GM15510 (cell line): ENCODE results near the gene RIOK2.

Experiments used
- POLR2A ChIP-seq: IDR thresholded peaks from 3 replicates; pipeline ENCODE4 v1.6.1; 2011; ENCODE audit warnings: borderline replicate concordance; ENCODE audit not compliant: insufficient read length; ENCODE audit errors: extremely low read depth

RIOK2 gene

GRCh38 chr5:97141031-97141430, 42.0 kb downstream of the RIOK2 start:
- TF ChIP-seq POLR2A, result no peak

DNA sequence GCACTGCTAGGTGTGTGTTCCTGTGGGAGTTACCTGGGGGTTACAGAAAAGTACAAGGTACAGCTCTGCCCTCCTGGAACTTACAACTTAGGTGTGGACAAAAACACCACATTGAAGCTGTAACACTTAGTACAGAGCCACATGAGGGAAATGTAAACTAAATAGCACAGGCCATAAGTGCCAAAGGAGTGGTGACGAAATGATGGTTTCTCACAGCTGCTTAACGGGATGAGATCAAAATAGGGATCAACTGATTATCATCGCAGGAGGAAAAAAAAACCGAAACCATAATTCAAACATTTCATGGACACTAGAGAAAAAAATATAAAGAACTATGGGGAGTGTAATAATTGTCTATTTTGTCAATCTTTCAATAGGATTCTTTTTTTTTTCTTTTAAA, 46.6 kb downstream of the RIOK2 start:
- TF ChIP-seq POLR2A, result no peak

GRCh38 chr5:97135868-97136267, 47.2 kb downstream of the RIOK2 start:
- no peak for TF ChIP-seq POLR2A

- no peak for TF ChIP-seq POLR2A
Measured at GRCh38 chr5:97134634-97135033, 48.4 kb downstream of the RIOK2 start.

- TF ChIP-seq POLR2A, result no peak
Measured at GRCh38 chr5:97133101-97133500, 49.9 kb downstream of the RIOK2 start.

DNA sequence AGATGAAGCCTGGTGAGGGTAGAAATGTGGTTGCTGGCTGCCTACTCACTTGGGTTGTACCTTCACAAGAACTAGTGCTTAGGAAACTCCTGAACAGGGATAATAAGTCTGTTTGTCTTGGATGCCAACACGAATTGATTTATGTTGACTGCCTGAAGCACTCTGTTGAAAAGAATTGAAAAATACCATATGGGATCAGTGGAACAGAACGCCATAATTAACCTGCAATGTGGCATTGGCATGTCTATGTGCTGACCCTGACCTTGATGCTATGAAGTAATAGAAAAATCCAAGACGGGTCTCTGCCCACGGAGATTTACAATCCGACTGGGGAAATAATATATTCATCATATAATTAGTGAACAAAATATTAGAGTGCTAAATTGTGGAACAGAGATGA, 51.1 kb downstream of the RIOK2 start:
- no peak for TF ChIP-seq POLR2A

DNA sequence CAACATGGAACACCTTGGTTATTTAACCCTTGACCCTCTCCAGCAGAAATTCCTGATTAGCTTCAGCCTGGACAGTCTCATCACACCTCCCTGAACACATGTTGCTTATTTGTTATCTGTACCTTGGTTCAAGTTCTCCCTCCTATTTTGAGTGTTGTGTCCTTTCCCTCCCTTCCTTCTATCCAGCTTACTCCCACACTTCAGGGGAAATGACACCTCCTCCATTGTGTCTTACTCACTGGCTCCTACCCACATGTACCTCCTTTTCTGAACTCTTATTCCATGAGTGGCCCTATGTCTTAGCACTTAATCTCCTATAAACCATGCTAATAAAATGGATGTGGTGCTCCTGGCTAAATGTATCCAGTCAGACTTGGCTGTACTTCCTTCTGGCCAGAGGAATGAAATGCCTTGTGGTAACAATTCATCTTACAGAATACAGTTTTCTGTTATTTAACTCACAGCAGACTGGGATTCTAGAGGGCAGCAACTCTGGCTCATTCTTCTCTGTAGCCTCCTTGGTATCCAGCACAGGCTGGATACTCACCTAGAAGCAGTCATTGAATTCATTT, 51.8 kb downstream of the RIOK2 start:
- TF ChIP-seq POLR2A, result no peak

DNA sequence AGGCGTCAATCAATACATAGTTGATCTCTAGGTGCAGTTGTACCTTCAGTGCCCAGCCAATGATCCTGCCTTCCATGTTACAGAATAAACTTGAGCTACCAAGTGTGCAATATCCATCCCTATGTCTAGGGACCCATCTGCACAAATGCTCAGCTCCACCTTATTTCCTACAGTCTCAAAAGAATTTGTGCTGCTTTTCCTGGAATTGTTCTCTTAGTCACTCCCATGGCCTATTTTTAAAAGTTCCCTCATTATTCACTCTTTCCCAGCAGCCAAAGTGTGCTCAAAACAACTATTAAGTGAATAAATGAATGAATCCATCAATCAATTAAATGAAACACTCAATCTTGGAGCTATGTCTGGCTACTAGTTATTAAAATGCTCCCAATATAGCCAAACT, 55.3 kb downstream of the RIOK2 start:
- TF ChIP-seq POLR2A, result no peak

- TF ChIP-seq POLR2A, result no peak
Measured at GRCh38 chr5:97125125-97125683, 57.8 kb downstream of the RIOK2 start.

DNA sequence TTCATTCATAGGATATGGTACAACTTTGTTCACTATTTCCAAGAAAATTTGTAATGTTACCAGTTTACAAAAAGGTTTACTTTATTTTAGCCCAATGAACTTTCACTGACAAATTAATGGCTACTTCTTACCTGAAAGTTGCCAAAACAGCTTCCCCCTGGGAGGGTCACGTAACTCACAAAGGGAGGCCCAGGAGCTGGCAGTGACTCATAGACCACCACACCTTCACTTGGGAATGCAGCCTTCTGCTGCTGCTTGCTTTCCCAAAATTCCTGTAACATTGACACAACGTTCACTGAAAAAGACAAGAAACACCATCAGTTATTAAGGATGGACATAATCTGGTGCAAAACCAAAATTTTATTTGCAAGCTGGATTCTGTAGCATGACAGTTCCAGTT, 58.7 kb downstream of the RIOK2 start:
- TF ChIP-seq POLR2A, result no peak

DNA sequence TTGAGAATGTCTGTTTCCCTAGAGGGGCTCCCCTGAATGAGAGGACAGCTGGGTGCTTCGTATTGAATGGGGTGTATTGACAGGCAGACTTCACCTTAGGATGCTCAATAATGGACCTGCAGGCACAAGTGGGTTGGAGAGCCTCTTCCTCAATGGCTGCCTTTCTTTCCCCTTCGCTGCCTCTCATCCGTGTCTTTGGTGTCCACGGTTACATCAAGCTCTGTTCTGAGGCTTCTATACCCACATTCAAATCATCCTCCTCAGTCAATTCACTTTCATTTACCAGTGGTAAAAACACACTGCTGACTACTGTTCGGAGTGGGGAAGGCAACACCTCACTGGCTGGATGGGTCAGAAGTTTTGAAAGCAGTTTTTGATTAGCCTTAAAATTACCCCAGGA, 61.2 kb downstream of the RIOK2 start:
- TF ChIP-seq POLR2A, result no peak

DNA sequence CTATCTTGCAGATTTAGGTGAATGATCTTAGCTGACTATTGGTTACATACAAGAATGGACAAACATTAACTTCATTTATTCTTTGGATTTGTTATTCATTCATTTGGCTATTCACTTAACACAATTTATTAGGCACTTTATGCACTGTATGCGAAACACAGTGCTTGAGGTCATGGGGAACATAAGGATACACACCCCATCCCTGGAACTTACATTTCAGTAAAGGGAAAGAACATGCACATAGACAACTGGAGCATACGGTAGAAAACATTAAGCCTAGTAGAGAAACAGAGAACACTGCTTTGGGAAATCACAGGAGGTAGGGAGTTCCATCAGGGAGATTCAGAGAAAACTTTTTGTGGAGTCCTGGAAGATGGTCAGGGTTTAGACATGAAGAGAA, 62.9 kb downstream of the RIOK2 start:
- no peak for TF ChIP-seq POLR2A

DNA sequence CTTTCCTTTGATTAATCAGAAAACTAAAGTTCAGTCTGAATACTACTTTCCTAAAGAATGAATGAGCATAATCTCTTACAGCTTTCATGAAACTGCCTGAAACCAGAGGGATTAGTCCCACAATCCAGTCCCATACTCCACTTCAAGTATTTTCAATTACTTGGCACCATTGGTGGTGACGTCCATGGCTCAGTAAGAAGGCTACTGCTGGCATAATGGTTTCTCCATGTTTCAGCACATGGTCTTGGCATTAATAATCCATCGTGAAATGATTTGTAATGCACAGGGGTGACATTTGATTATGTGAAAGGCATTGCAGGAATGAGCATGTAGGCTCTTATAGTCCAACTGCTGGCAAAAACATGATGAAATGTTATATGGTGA, 64.0 kb downstream of the RIOK2 start:
- no peak for TF ChIP-seq POLR2A

DNA sequence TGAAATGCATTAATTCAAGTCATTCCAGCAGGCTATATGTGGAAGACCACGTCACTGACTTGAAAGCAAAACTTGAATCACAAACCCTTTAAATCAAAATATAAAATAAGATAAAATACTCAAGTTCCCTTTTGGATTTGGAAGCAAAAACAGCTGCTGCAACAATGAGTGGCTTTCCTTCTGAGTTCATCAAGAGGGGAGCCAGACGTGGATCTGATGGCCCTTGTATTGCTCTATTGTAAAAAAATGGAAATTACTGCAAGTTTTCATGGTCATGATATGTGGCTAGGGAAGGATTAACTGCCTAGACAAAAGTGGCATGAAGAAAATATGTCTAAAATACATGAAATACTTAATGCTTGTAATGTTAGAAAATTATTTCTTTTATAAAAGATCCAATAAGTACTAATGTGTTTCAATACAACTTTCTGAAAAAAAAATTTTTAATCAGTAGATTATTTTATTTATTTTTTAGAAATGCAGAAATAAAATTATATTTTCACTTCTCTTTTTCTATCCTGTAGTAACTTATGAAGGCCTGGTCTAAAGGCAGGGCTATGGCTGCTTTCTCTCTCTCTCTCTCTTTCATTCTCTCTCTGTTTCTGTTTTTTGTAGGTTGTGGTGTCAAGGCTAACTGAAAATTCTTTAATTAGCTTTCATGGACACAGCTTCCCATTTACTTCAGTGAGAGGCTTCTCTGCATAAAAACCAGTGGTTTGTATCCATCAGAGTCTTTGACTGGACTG, 64.6 kb downstream of the RIOK2 start:
- TF ChIP-seq POLR2A, result no peak

GRCh38 chr5:97115932-97116331, 67.1 kb downstream of the RIOK2 start:
- TF ChIP-seq POLR2A, result no peak

GRCh38 chr5:97112230-97112629, 70.8 kb downstream of the RIOK2 start:
- no peak for TF ChIP-seq POLR2A
